A673 (cell line): Measurements from ENCODE around the gene HOXC13. TPM values are rescaled to one million over a fixed set of nuclear protein-coding genes. Genes with fewer than 3 reads are reported as not detected.

Source experiments
- BruUV-seq: library from RNA; stranded (reverse); fragments of 400-500 nt; replicated peaks from 2 replicates; lab custom pipeline; 2021; lab: Mats Ljungman, UMichigan
- CTCF ChIA-PET: fragments of 300-600 bp; sonication (Branson Sonifier 250); formaldehyde crosslinking; loops from one replicate; lab custom pipeline; 2022; ENCODE audit warnings: antibody characterized with exemption; lab: Charles Lee
- POLR2A ChIA-PET: fragments of 300-600 bp; sonication (Branson Sonifier 250); formaldehyde crosslinking; loops from one replicate; lab custom pipeline; 2022; ENCODE audit warnings: antibody characterized with exemption; ENCODE audit not compliant: low non-redundant PET; lab: Charles Lee
- DNase-seq: peaks from one replicate; pipeline ENCODE4 v3.0.0-alpha.2; 2015; ENCODE audit warnings: low spot score
- H3K27ac ChIP-seq: fragments of 200-600 bp; sonication (generic); 2 replicates; pipeline ENCODE4 v1.5.1; 2016; ENCODE audit warnings: mixed run types, low read depth, mild to moderate bottlenecking, mixed read lengths, antibody characterized with exemption, low read length; ENCODE audit not compliant: poor library complexity, severe bottlenecking
- H3K27me3 ChIP-seq: fragments of 200-600 bp; sonication (generic); replicated peaks from 2 replicates; pipeline ENCODE4 v1.6.1; 2017; ENCODE audit warnings: mixed run types, low read depth, mild to moderate bottlenecking, mixed read lengths, antibody characterized with exemption, low read length; ENCODE audit not compliant: insufficient read depth, poor library complexity
- H3K36me3 ChIP-seq: fragments of 200-600 bp; sonication (generic); 2 replicates; pipeline ENCODE4 v1.6.1; 2016; ENCODE audit warnings: mixed run types, mild to moderate bottlenecking, mixed read lengths, antibody characterized with exemption, low read length; ENCODE audit not compliant: insufficient read depth, poor library complexity, severe bottlenecking
- H3K4me1 ChIP-seq: fragments of 200-600 bp; sonication (generic); 2 replicates; pipeline ENCODE4 v1.6.1; 2017; ENCODE audit warnings: mixed run types, mild to moderate bottlenecking, mixed read lengths, antibody characterized with exemption, low read length; ENCODE audit not compliant: insufficient read depth, poor library complexity, severe bottlenecking
- H3K4me3 ChIP-seq: fragments of 200-600 bp; sonication (generic); 2 replicates; pipeline ENCODE4 v1.5.1; 2016; ENCODE audit warnings: low read depth, mixed run types, mild to moderate bottlenecking, mixed read lengths, low read length; ENCODE audit not compliant: poor library complexity, severe bottlenecking
- H3K9me3 ChIP-seq: fragments of 200-600 bp; sonication (generic); 2 replicates; pipeline ENCODE4 v1.6.1; 2016; ENCODE audit warnings: mixed run types, low read depth, mild to moderate bottlenecking, mixed read lengths, antibody characterized with exemption, low read length; ENCODE audit not compliant: poor library complexity, severe bottlenecking
- EZH2 ChIP-seq: fragments of 200-600 bp; sonication (generic); IDR thresholded peaks from 2 replicates; pipeline ENCODE4 v1.6.1; 2017; ENCODE audit warnings: borderline replicate concordance, low read depth, mild to moderate bottlenecking, mixed read lengths, antibody characterized with exemption, low read length; ENCODE audit not compliant: poor library complexity, severe bottlenecking
- intact Hi-C: fragments of 100-400 bp; cut with micrococcal nuclease; formaldehyde crosslinking; loops from one replicate; pipeline ENCODE4 v1.10.0; 2022; ENCODE audit not compliant: unreplicated experiment
- total RNA-seq: library from RNA; stranded (reverse); gene quantifications from 2 replicates; pipeline ENCODE4 v1.2.3, GENCODE V29; 2021
- TF ChIP-seq, protein P1 (sequence below): fragments of 300-800, 200-600 bp; sonication (generic); conservative IDR thresholded peaks from 2 replicates; pipeline ENCODE4 v1.5.1; 2017; ENCODE audit warnings: low read depth, mild to moderate bottlenecking, antibody characterized with exemption, low read length, moderate library complexity, mixed read lengths

The HOXC13 gene
- total RNA-seq, 1 experiment from 2014 or later, result 10.1 TPM

DNA sequence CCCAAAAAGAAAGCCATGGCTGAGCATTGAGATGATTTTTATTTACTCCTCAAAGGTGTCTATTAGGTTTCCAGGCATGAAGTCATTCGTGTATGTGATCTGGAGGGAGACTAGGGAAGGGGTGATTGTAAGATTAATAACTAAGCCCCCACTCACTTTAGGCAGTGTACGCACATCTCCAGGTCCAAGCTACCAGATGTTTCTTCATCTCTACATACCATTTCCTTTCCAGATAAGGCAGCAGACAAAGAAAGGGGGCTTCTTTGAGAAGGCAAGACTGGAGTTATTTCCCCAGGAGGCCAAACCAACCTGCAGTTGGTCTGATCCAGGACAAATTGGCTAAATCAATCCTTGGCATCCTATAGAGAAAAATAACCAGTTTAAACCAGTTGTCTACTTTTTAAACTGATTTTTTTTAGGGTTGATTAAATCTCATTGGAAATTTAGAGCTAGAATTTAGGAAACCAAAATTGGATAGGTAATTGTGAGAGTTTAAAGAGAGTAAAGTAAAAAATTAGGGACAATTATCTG lies 3.9 kb downstream of the HOXC13 start:
- BruUV-seq, result no TSS peak
- Histone ChIP-seq H3K4me3 (no peak overlapping the region), H3K27me3 (no peaks in the 10 kb centered on the region), H3K4me1 (peaks cover 9% of the 10 kb centered on the region), H3K9me3 (no peaks in the 10 kb centered on the region), H3K36me3 (no peaks in the 10 kb centered on the region), H3K27ac (no peak overlapping the region)
- TF ChIP-seq, protein P1, sequence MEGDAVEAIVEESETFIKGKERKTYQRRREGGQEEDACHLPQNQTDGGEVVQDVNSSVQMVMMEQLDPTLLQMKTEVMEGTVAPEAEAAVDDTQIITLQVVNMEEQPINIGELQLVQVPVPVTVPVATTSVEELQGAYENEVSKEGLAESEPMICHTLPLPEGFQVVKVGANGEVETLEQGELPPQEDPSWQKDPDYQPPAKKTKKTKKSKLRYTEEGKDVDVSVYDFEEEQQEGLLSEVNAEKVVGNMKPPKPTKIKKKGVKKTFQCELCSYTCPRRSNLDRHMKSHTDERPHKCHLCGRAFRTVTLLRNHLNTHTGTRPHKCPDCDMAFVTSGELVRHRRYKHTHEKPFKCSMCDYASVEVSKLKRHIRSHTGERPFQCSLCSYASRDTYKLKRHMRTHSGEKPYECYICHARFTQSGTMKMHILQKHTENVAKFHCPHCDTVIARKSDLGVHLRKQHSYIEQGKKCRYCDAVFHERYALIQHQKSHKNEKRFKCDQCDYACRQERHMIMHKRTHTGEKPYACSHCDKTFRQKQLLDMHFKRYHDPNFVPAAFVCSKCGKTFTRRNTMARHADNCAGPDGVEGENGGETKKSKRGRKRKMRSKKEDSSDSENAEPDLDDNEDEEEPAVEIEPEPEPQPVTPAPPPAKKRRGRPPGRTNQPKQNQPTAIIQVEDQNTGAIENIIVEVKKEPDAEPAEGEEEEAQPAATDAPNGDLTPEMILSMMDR, result no peak
- no peak for TF ChIP-seq EZH2
- intact Hi-C loops, result no loop called here
- DNase-seq, result no peak
- CTCF ChIA-PET, result no interaction called here
- POLR2A ChIA-PET, result interaction anchor here (0.7 kb wide), 1 partner anchor 235 kb away, joined by 3 read pairs; no protein-coding TSS in a partner anchor

DNA sequence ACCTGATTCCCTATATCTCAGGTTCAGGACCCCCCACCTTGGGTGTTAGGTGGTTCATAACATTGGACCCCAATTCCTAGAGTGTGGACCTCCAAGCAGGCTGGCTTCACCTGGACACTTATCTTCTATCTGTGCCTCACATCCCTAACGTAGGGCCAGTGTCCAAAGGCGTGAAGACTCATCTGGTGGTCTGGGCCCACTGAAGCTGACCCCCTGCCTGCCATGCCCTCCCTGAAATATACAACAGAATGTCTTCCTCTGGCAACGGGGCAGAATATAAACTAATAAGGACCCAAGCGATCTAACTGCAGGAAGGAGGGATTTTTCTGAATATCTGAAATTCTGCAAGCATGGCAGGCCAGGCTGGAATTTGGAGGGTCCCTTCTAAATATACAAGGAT lies 5.6 kb downstream of the HOXC13 start:
- no peak overlapping the region for H3K4me3 ChIP-seq
- BruUV-seq, result no TSS peak
- H3K4me1 ChIP-seq, result peaks cover 5% of the 10 kb centered on the region
- ChIA-PET POLR2A (no interaction called here), CTCF (no interaction called here)
- no peaks in the 10 kb centered on the region for H3K36me3 ChIP-seq
- no peak for TF ChIP-seq EZH2
- TF ChIP-seq, protein P1, result no peak
- no peaks in the 10 kb centered on the region for H3K27me3 ChIP-seq
- intact Hi-C loops, result no loop called here
- no peak overlapping the region for H3K27ac ChIP-seq
- H3K9me3 ChIP-seq, result no peaks in the 10 kb centered on the region
- DNase-seq, result no peak

DNA sequence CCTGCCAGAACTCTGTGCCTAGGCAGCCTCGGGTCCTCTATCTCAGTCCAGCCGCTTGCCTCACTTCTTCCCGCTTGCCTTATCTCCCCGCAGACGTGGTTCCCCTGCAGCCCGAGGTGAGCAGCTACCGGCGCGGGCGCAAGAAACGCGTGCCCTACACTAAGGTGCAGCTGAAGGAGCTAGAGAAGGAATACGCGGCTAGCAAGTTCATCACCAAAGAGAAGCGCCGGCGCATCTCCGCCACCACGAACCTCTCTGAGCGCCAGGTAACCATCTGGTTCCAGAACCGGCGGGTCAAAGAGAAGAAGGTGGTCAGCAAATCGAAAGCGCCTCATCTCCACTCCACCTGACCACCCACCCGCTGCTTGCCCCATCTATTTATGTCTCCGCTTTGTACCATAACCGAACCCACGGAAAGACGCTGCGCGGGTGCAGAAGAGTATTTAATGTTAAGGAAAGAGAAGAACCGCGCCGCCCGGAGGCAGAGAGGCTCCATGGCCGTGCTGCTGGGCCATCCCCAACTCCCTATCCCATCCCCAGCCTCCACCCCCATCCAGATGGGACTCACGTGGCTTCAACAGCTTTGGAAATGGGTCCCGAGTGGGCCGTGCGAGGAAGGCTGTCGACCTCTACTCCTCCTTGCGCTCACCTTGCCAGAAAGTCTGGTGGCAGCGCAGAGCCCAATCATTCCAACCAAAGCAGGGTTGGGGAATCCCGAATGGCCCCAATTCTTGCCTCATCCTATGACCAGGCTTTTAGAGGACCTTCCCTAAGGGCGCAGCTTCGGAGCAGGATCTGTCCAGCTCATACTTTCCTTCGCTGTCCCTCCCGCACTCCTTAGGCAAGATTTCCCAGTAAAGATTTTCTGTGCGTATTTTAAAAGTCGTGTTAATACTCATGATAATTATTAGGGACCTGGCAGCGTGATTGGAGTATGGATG lies 6.5 kb downstream of the HOXC13 start:
- H3K27ac ChIP-seq, result no peak overlapping the region
- no TSS peak for BruUV-seq
- CTCF ChIA-PET, result no interaction called here
- H3K4me3 ChIP-seq, result no peak overlapping the region
- TF ChIP-seq EZH2, result no peak
- TF ChIP-seq, protein P1, result no peak
- H3K27me3 ChIP-seq, result no peaks in the 10 kb centered on the region
- H3K9me3 ChIP-seq, result no peaks in the 10 kb centered on the region
- intact Hi-C loops, result no loop called here
- H3K4me1 ChIP-seq, result peaks cover 5% of the 10 kb centered on the region
- H3K36me3 ChIP-seq, result no peaks in the 10 kb centered on the region
- no peak for DNase-seq
- POLR2A ChIA-PET, result no interaction called here
